Sigmoid colon (tissue), 4 donors: ENCODE data around the gene FGF12.

Experiments used
- EP300 ChIP-seq, 4 donors: sonication (generic); formaldehyde crosslinking; IDR thresholded peaks; one replicate each; pipeline ENCODE4 v1.6.1; 2017; ENCODE audit warnings: antibody characterized with exemption in 4 of 4
- POLR2A ChIP-seq, 2 donors: fragments of 450-650 bp; IDR thresholded peaks; one replicate each; pipeline ENCODE4 v1.6.1; 2016; ENCODE audit warnings: antibody characterized with exemption in 2 of 2, mild to moderate bottlenecking in 2 of 2, moderate library complexity in 2 of 2
- TF ChIP-seq, protein P1 (sequence below), 4 experiments: fragments of 450-650 bp in 3 of 4; fragments of 200-600 bp in 1 of 4; IDR thresholded peaks; one replicate each; pipeline ENCODE4 v1.5.1; 2016 to 2019; ENCODE audit warnings: antibody characterized with exemption in 4 of 4, mild to moderate bottlenecking in 3 of 4, moderate library complexity in 2 of 4

- TF ChIP-seq, protein P1, sequence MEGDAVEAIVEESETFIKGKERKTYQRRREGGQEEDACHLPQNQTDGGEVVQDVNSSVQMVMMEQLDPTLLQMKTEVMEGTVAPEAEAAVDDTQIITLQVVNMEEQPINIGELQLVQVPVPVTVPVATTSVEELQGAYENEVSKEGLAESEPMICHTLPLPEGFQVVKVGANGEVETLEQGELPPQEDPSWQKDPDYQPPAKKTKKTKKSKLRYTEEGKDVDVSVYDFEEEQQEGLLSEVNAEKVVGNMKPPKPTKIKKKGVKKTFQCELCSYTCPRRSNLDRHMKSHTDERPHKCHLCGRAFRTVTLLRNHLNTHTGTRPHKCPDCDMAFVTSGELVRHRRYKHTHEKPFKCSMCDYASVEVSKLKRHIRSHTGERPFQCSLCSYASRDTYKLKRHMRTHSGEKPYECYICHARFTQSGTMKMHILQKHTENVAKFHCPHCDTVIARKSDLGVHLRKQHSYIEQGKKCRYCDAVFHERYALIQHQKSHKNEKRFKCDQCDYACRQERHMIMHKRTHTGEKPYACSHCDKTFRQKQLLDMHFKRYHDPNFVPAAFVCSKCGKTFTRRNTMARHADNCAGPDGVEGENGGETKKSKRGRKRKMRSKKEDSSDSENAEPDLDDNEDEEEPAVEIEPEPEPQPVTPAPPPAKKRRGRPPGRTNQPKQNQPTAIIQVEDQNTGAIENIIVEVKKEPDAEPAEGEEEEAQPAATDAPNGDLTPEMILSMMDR (IDR thresholded peaks at IDR 0.05): no peak
- TF ChIP-seq POLR2A (IDR thresholded peaks at IDR 0.05): no peak
- no peak for TF ChIP-seq EP300 (IDR thresholded peaks at IDR 0.05)
Observed at GRCh38 chr3:192621909-192622308, 105.4 kb downstream of the FGF12 start.
